Measurements from ENCODE around the gene SPACA4. TPM values are rescaled to one million over a fixed set of nuclear protein-coding genes. Genes with fewer than 3 reads are reported as not detected.

The SPACA4 gene
- total RNA-seq, 2 experiments from 2014 or later, result not detected

GRCh38 chr19:48603449-48603848 lies 3.1 kb upstream of the SPACA4 start:
- H3K27ac Mint-ChIP-seq, result no peak overlapping the region
- no peak for ATAC-seq
- H3K36me3 Mint-ChIP-seq, result no peaks in the 10 kb centered on the region
- no peaks in the 10 kb centered on the region for H3K4me1 Mint-ChIP-seq
- H3K4me3 Mint-ChIP-seq, result no peak overlapping the region
- H3K9me3 Mint-ChIP-seq (ENCODE audit: low read depth), result no peaks in the 10 kb centered on the region
- no peaks in the 10 kb centered on the region for H3K27me3 Mint-ChIP-seq
- CTCF ChIA-PET, result interaction anchor here (1.0 kb wide), 1 partner anchor 97 kb away, joined by 3 read pairs; no protein-coding TSS in a partner anchor
- DNase-seq, result no peak

- Mint-ChIP-seq H3K4me1 (peaks cover under 1% of the 10 kb centered on the region), H3K27me3 (no peaks in the 10 kb centered on the region)
- CTCF ChIA-PET, result interaction anchor here (1.0 kb wide), 1 partner anchor 98 kb away, joined by 3 read pairs; no protein-coding TSS in a partner anchor
Observed at GRCh38 chr19:48603850-48604249, 2.7 kb upstream of the SPACA4 start.

GRCh38 chr19:48607359-48607755 lies 815 bp downstream of the SPACA4 start:
- no peak for DNase-seq
- Mint-ChIP-seq H3K9me3 (ENCODE audit: low read depth) (no peaks in the 10 kb centered on the region), H3K27me3 (no peaks in the 10 kb centered on the region), H3K27ac (no peak overlapping the region), H3K4me1 (peaks cover 2% of the 10 kb centered on the region), H3K4me3 (no peak overlapping the region), H3K36me3 (no peaks in the 10 kb centered on the region)
- CTCF ChIA-PET, result interaction anchor here (0.8 to 3.7 kb wide), 5 partner anchors 10 to 117 kb away, joined by 3 to 31 read pairs (median 16); no protein-coding TSS in a partner anchor
- no peak for ATAC-seq

More at GRCh38 chr19:48603850-48604249, 2.7 kb upstream of the SPACA4 start:
- Mint-ChIP-seq H3K36me3 (no peaks in the 10 kb centered on the region), H3K27ac (no peak overlapping the region), H3K4me3 (no peak overlapping the region), H3K9me3 (ENCODE audit: low read depth) (no peaks in the 10 kb centered on the region)
- ATAC-seq (no peak), DNase-seq (no peak)

GRCh38 chr19:48608798-48609263 lies 2.3 kb downstream of the SPACA4 start:
- Mint-ChIP-seq H3K9me3 (ENCODE audit: low read depth) (no peaks in the 10 kb centered on the region), H3K4me3 (no peak overlapping the region), H3K36me3 (no peaks in the 10 kb centered on the region), H3K27me3 (no peaks in the 10 kb centered on the region), H3K27ac (peak overlapping the region; percentile 66), H3K4me1 (peaks cover 2% of the 10 kb centered on the region)
- peak; percentile 83 for ATAC-seq
- CTCF ChIA-PET, result interaction anchor here (0.7 to 3.7 kb wide), 22 partner anchors 8 to 1726 kb away, joined by 3 to 31 read pairs (median 4); partner anchors contain the start of genes RPL18 and SPHK2
- peak; percentile 70 for DNase-seq

- CTCF ChIA-PET, result interaction anchor here (0.7 to 3.7 kb wide), 16 partner anchors 7 to 341 kb away, joined by 3 to 31 read pairs (median 4); partner anchors contain the start of genes RPL18 and SPHK2
Observed at GRCh38 chr19:48609571-48610108, 3.1 kb downstream of the SPACA4 start.

GRCh38 chr19:48611872-48612271 lies 5.3 kb downstream of the SPACA4 start:
- H3K9me3 Mint-ChIP-seq (ENCODE audit: low read depth), result no peaks in the 10 kb centered on the region
- peaks cover 18% of the 10 kb centered on the region for H3K36me3 Mint-ChIP-seq
- H3K27me3 Mint-ChIP-seq, result no peaks in the 10 kb centered on the region
- ATAC-seq (no peak), DNase-seq (no peak)
- no peak overlapping the region for H3K27ac Mint-ChIP-seq
- H3K4me3 Mint-ChIP-seq, result no peak overlapping the region
- H3K4me1 Mint-ChIP-seq, result peaks cover 11% of the 10 kb centered on the region
- CTCF ChIA-PET, result interaction anchor here (1.6 kb wide), 1 partner anchor 22 kb away, joined by 4 read pairs; no protein-coding TSS in a partner anchor

More at GRCh38 chr19:48609571-48610108, 3.1 kb downstream of the SPACA4 start:
- no peak overlapping the region for H3K27ac Mint-ChIP-seq
- ATAC-seq, result no peak
- no peaks in the 10 kb centered on the region for H3K9me3 Mint-ChIP-seq (ENCODE audit: low read depth)
- DNase-seq, result no peak
- H3K4me1 Mint-ChIP-seq, result peaks cover 2% of the 10 kb centered on the region
- H3K4me3 Mint-ChIP-seq, result no peak overlapping the region
- peaks cover 3% of the 10 kb centered on the region for H3K36me3 Mint-ChIP-seq
- no peaks in the 10 kb centered on the region for H3K27me3 Mint-ChIP-seq

- peaks cover 25% of the 10 kb centered on the region for H3K4me1 Mint-ChIP-seq
- DNase-seq (no peak), ATAC-seq (no peak)
- H3K27ac Mint-ChIP-seq, result no peak overlapping the region
- no peak overlapping the region for H3K4me3 Mint-ChIP-seq
- H3K27me3 Mint-ChIP-seq, result no peaks in the 10 kb centered on the region
- peaks cover 30% of the 10 kb centered on the region for H3K36me3 Mint-ChIP-seq
- CTCF ChIA-PET, result interaction anchor here (1.2 to 1.6 kb wide), 2 partner anchors 24 to 107 kb away, joined by 3 to 4 read pairs; no protein-coding TSS in a partner anchor
- H3K9me3 Mint-ChIP-seq (ENCODE audit: low read depth), result no peaks in the 10 kb centered on the region
Observed at GRCh38 chr19:48613024-48613851, 6.7 kb downstream of the SPACA4 start.

- peaks cover 23% of the 10 kb centered on the region for H3K4me1 Mint-ChIP-seq
- H3K36me3 Mint-ChIP-seq, result peaks cover 35% of the 10 kb centered on the region
- no peaks in the 10 kb centered on the region for H3K9me3 Mint-ChIP-seq (ENCODE audit: low read depth)
- CTCF ChIA-PET, result interaction anchor here (1.6 kb wide), 1 partner anchor 25 kb away, joined by 3 read pairs; no protein-coding TSS in a partner anchor
- H3K4me3 Mint-ChIP-seq, result no peak overlapping the region
- ATAC-seq (no peak), DNase-seq (no peak)
- H3K27me3 Mint-ChIP-seq, result no peaks in the 10 kb centered on the region
- H3K27ac Mint-ChIP-seq, result no peak overlapping the region
Observed at GRCh38 chr19:48613852-48614435, 7.4 kb downstream of the SPACA4 start.

- CTCF ChIA-PET, result interaction anchor here (1.6 kb wide), 1 partner anchor 26 kb away, joined by 3 read pairs; no protein-coding TSS in a partner anchor
- no peaks in the 10 kb centered on the region for H3K9me3 Mint-ChIP-seq (ENCODE audit: low read depth)
- H3K27me3 Mint-ChIP-seq, result no peaks in the 10 kb centered on the region
- H3K4me1 Mint-ChIP-seq, result peaks cover 25% of the 10 kb centered on the region
- DNase-seq (no peak), ATAC-seq (no peak)
- no peak within 1 kb of the TSS for H3K27ac Mint-ChIP-seq
- peaks cover 37% of the 10 kb centered on the region for H3K36me3 Mint-ChIP-seq
- H3K4me3 Mint-ChIP-seq, result no peak within 1 kb of the TSS
Observed at GRCh38 chr19:48614436-48615230, 8.1 kb downstream of the SPACA4 start, which contains the start of gene FAM83E. FAM83E (minus strand) TSS chr19:48615076; CDS start chr19:48613372, 1,704 bp downstream.

- H3K27ac Mint-ChIP-seq, result no peak overlapping the region
- DNase-seq (no peak), ATAC-seq (no peak)
- H3K4me3 Mint-ChIP-seq, result no peak overlapping the region
- peaks cover 33% of the 10 kb centered on the region for H3K4me1 Mint-ChIP-seq
- CTCF ChIA-PET, result interaction anchor here (2.6 kb wide), 1 partner anchor 7 kb away, joined by 12 read pairs; no protein-coding TSS in a partner anchor
- no peaks in the 10 kb centered on the region for H3K9me3 Mint-ChIP-seq (ENCODE audit: low read depth)
- H3K27me3 Mint-ChIP-seq, result no peaks in the 10 kb centered on the region
- peaks cover 42% of the 10 kb centered on the region for H3K36me3 Mint-ChIP-seq
Observed at GRCh38 chr19:48615231-48616040, 8.9 kb downstream of the SPACA4 start.

- Mint-ChIP-seq H3K27me3 (no peaks in the 10 kb centered on the region), H3K27ac (peak overlapping the region; percentile 99), H3K4me1 (peaks cover 33% of the 10 kb centered on the region), H3K4me3 (peak overlapping the region; percentile 98), H3K36me3 (peaks cover 42% of the 10 kb centered on the region), H3K9me3 (ENCODE audit: low read depth) (no peaks in the 10 kb centered on the region)
- no peak for DNase-seq
- CTCF ChIA-PET, result interaction anchor here (2.3 to 2.6 kb wide), 2 partner anchors 8 to 27 kb away, joined by 9 to 12 read pairs; no protein-coding TSS in a partner anchor
- ATAC-seq, result no peak
Observed at GRCh38 chr19:48616041-48616436, 9.5 kb downstream of the SPACA4 start.
